ENCODE results near the gene PTPRG.

The PTPRG gene

DNA sequence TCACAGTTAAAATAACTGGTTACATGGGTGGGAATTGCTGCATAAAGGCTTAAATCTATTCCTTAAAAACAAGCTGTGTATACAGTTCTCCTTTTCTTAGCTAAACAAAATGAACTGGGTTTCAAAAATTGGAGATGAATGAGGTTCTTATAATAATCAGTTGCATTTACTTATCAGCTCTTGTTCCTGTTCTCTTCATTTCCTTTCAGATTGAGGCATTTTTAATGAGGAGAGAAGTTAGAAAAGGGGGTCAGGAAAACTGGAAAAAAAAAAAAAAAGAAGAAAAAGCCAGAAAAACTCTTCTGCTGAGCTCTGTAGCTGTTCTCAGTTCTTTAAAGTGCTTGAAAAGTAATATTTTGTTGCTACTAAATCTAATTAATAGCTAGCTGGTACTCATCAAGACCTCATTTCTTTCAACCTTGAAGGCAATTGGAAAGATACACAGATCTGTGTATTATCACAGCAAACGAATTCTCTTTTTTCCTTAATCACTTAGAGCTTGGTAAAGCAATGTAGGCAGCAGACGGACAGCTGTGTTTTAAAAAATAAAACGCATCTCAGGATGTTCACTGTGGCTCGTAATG, 32.2 kb downstream of the PTPRG start:
- DNase-seq, result no peak

DNA sequence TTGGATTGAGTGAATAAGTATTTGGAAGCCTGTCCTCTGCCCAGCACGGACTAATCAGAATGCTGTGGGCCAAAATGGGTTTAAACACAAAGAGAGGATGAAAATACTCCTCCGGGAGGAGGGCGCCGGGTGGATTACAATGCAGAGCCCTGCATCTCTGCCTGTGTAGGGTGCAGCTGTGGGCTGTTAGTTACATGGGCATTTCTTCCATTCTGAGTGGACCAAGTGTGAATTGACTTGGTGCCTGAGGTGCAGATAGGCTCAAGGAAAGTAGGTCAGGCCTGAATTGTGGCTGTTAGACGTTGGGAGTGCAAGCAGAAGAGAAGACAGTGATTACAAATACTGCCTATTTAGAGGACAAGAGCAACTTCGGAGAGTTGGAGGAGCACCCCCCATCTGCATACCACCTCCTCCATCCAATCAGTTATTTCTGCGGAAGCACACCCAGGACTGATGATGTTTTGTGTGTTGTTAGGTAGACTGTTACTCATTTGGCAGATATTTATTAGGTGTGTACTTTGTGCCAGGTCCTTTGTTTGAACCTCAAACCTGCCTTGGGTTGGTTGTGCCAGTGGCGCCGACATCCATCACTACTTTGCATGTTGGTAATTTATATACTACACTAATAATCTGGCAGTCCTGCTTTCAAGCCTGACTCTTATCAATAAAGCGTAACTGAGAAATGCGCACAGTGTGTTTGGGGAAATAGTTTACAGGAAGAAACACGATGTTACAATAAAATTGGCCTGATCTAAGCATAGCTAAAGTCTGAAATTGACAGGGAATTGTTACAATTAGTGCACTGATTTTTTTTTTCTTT, 33.0 kb downstream of the PTPRG start:
- no peak for DNase-seq

DNA sequence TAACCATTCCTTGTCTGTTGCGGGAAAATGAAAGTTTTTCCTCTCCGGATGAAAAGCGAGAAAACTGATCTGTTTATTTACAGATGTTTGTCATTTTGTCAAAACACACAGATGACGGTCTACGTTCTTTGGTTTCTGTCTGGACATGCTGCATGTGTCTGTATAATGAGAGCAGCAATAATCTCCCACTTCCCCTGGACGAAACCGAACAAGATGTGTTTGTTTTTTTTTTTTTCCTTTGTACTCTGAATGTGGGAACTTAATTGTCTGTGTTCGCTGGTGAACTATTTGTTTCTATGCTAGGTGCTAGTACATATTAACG, 33.6 kb downstream of the PTPRG start:
- DNase-seq, result no peak

DNA sequence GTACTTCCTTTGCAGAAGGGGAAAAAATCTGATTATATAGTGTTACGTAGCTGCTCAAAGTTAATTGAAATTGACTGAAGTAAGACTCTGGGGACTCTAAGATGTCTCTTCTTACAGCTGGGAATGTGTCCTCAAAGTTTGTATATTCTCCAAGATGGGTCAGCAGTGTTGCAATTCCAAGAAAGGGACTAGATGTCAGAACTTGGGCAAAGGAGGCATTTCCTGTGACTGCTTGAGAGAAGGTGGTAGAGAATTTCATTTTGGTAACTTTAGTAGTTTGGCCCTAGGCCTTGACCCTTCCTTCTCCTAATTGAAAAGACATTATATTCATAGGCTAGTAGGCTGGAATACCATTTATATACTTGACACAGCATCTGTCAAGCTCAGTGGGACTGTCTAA, 33.9 kb downstream of the PTPRG start:
- DNase-seq, result no peak

DNA sequence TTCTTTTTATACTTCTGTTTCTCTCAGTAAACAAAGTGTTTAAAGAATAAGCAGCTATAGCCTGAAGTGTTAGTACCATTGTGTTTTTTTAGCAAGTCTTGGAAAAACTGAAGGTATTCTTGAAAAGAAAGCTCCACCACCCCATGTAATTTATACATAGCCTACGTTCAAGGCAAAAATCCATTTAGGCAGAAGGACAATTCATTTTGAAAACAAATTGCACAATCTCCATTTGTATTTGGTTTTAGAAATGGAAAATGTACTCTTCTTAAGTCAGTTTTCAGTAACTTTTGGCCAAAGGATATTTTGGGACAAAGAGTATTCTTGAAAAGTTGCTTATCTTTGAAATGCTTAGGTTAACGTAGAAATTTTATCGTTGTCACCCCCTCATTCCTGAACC, 34.5 kb downstream of the PTPRG start:
- DNase-seq, result no peak

DNA sequence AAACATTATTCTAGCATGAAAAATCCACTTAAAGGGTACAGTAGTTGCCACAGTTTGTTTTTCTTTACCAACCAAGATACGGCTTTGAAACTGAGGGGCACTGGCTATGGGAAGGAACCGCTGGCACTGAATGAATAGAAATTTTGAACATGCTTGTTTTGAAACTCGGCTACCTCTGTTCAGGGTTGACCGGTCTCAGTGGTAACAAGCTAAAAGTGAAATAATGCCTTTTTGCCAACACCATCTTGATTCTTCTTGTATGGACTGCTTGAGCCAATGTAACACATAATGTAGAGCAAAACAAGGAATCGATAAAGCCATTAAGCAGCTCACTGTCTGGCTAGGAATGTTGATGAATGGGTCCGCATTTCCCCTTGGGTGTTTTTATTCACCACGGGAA, 36.5 kb downstream of the PTPRG start:
- DNase-seq, result no peak

DNA sequence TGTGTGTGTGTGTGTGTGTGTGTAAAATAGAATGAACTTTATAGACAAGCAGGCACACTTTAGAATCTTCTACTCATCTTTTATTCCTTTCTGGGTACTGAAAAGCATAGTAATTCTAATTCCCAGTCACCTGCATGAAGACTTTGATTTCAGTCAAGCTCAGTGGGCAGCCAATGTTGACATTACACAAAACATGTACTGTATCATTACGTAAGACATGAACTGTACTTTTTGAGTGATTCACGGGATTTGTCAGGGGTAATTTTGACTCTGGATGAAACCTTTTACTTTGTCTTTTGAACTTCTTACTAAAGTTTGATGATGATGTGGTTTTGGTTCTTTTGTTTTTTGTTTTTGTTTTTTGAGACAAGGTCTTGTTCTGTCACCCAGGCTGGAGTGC, 38.8 kb downstream of the PTPRG start:
- no peak for DNase-seq

DNA sequence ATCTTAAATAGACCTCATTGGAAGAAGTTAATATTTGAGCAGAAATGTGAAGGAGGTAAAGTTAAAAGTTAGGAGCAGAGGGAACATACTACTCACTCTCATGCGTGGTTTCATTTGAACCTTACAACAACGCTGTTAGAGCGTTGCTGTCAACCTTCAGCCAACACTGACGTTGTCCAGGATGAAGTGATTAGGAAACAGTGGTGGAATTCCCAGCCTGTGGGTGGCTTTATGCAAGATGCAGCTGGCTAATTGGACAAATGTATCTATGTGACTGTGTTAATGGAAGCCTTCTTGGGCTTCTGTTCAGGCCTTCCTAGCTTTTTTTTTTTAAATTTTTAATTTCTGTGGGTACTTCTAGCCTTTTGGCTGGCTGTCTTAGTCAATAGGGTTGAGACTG, 40.5 kb downstream of the PTPRG start:
- no peak for DNase-seq

DNA sequence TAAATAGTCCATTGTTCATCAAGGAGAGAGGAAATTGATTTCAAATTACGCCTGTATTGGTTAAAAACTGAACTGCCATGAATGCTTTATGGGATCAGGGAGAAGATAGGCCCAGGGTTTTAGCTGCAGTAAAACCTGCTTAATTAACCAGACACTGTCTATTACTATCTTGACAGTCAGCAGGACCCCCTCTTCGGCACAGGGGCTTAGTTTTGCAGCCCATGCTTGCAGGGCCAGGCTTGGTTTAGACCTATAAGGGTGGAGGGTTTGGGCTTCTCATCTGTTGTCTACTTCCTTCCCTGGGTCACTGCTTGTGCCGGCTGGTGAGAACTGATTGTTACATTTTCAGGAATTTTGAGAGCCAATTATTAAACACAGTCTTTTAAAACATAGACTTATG, 41.1 kb downstream of the PTPRG start:
- DNase-seq, result no peak

DNA sequence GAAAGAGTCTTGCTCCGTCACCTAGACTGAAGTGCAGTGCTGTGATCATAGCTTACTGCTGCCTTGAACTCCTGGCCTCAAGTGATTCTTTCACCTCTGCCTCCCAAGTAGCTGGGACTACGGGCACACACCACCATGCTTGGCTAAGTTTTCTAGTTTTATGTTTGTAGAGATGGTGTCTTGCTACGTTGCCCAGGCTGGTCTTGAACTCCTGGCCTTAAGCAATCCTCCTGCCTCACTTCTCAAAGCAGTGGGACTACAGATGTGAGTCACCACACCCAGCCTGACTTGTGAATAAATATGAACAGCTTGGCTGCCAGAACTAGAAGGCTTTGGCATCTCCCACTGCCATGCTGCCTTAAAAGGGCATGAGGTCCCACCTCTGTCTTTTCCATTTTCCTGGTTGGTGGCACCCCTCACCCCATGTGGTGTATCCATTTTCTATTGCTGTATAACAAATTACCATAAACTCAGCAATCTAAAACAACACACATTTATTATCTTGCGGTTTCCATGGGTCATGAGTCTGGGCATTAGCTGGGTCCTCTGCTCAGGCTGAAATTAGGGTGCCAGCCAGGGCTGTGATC, 44.3 kb downstream of the PTPRG start:
- no peak for DNase-seq

DNA sequence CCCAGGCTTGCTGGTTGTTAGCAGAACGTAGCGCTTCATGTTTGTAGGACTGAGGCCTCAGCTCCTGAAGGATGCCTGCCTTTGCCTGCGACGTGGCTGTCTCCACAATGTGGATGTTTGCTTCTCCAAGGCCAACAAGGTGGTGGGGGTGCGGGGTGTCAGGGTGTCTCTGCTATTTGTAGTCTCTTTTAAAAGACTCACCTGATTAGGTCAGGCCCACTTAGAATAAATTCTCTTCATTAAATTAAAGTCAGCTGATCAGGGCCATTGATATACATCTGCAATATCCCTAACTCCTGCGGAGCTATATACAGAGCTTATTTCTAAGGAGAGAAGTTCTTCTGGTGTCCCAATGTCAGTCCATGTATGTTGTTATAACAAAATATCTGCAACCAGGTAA, 44.8 kb downstream of the PTPRG start:
- no peak for DNase-seq

DNA sequence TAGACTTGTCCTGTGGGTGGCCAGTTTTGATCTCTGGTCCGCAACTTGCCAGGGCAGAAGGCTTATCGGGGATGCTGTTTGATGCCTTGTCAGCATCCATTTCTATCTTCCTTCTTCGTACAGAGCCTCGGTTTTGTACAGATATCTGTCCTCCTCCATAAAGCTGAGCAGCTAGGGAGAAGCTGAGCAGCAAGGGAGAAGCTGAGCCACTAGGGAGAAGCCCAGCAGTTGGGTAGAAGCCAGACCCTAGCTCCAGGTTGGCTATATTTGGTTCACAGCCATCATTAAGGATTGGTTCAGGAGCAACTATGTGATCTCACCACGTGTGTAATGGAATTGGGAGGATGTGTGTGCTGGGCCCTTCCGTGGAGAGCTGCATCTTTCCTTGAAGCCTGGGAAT, 46.7 kb downstream of the PTPRG start:
- DNase-seq, result no peak

DNA sequence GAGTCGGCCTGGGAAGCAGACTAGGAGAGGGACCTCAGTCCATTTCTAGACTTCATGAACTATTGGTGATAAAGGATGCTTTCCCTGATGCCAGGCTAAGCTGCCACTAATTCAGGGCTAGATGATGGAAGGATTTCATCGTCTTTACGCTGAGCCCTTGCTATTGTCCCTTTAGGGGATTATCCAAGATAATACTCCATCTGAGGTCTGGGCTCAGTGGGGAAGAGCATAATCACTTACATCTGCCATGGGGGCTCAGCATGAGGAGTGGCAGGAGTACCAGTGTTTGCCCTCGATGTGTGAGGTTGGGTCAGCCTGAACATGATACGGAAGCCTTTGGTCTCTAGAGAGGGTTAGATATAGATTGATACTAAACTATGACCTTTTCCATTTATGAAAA, 47.3 kb downstream of the PTPRG start:
- no peak for DNase-seq

DNA sequence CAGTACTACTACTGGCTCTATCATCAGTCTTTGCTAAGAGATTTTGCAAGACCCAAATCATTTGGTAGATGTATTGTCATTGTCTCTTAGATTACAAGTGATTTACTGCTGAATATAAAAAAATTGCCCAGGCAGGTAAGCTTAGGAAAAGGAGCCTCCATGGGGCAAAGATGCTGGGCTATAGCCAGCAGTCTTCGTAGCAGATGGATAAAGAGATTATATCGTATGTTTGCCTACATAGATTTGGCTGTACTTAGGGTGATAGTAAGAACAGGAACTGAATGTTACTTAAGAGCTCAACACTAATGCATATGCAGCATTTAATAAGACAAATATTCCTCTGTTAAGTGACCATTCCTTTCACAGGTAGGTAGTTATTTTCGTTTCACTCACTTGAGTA, 48.9 kb downstream of the PTPRG start:
- DNase-seq, result no peak

DNA sequence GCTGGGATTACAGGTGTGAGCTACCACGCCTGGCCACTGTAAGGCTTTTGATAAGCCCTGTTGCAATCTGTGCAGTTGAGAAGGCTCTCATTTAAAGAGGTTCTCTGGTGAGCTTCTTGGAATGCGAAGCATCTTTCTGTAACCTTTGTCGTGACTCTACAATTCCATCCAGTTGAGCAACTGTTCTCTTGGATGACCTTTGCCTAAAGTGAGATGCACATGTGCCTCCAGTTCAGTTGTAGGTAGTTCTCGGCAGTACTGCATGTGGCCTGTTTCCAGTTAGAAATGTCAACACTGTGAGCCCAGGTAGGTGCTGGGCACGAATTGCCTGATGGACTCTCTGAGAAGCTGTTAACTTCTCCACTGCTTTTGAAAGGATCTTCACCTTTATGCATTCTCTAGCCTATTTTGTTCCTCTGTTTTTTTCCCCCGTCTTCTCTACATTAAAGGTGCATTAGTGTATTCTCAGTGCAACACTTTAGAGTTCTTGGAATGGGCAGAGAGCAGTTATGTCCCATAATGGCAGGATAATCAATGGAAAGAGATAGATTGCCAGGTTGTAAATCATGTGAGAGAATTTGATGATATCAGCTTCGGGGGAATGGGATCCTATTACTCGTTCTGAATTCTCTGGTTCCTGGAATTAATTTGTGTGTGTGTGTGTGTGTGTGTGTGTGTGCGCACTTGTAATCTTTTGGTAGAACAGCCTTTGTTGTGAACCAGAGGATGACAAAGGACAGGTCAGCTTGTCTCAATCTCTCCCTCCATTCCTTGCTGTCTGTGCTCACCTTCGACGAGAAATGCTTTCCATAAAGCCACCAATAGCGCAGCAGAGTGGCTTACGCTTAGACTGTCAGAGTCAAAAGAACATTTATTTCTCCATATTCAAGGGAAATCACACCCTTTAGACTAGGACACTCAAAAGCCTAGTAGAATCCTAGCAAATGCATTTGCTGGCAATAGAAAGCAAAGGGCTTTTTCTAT, 51.1 kb downstream of the PTPRG start:
- no peak for DNase-seq

DNA sequence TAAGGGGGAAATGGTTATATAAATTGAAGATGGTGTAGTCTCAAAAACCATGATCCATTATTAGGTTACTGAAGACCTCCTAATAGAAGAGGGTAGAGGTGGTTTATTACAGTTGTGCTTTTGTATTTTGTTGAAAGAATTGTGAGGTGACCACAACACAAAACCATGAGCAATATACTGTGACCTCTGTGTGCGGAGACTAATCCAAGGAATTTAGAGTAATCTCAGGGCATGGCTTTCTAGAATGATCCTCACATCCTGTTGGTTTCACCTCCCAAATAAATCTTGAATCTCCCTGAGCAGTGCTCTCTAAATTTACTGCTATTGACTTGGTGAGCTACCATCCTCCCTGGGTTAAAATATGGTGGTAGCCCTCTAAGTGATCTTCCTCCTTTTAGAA, 52.3 kb downstream of the PTPRG start:
- DNase-seq, result no peak

DNA sequence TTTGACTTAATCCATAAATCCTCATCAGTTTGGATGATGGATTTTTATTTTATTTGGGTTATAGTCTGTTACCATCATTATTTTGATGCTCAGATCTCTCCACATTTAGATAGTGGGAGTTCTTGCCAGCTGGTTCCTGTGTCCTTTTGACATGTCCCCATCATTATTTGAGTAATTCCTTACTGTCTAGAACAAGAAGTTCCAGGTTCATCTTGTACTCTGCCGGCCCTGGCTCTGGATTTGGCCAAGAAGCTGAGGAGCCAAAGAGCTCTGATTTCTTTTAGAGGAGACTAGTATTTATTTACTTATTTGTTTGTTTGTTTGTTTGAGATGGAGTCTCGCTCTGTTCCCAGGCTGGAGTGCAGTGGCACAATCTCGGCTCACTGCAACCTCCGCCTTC, 54.3 kb downstream of the PTPRG start:
- no peak for DNase-seq

DNA sequence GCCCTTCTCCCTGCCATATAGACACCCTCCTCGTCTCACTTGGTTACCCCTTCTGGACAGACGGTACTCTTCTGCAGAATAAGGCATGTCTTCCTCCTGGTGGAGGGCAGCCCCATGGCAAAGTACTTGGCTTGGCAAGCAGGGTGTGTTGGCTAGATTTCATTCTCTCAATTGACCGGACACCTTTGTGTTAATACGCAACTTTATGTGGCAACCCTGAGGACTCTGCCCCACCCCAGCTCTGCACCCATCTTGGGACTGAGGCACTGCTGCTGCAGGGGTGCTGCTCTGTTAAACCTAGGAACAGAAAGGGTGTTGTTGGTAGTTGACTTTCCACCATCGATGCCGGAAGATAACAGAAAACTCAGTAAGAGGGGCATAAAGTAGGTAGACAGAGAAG, 55.2 kb downstream of the PTPRG start:
- no peak for DNase-seq

DNA sequence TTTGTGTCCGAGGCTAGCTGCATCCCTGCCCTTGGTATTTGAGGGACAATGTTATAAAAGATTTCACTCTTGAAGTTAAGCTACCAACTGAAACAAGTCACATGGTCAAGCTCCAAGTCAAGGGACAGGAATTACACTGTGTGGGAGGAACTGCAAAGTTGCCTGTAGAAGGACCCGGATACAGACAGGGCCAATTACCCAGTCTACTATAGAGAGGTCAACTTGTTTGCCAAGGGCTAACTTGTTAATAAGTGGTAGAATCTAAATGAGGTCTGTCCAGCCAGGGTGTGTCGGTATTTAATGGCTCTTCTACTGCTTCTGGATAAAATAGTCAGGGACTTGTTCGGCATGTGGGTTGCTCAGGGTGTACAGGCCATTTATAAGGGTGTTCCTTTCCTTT, 55.7 kb downstream of the PTPRG start:
- no peak for DNase-seq

DNA sequence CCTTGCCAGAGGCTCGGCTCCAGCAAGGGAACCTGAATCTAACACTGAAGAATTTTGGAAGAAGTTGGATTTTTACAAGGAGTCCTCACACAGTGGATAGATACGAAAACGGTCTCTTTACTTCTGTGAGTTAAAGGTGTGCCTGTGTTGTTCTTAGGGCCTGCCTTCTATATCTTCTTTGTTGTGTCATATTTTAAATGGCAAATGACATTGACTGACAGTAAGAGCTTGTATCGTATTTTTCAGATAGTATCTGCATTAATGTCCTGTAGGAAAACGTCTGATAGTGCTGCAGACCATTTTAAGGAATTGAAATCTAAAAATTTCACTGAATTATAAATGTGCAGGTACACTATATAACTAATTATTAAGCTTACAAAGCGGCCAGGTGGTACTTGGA, 56.3 kb downstream of the PTPRG start:
- DNase-seq, result no peak

DNA sequence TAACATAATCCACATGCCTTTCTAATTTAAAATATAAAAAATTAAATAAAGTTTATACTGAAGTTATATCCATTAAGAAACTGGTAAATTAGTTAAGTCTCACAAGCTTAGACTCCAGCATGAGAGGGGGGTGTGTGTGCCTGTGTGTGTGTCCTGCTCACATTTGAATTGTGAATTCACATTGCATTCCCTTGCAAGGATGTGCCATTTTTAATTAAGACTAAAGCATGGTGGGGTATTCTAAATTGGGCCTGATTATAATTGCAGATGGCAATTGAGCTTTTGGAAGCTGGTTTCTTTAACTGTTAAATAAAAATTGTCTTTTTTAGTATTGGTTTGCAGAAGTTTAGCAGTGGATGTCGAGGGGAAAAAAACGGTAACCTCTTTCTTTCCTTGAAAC, 56.9 kb downstream of the PTPRG start:
- no peak for DNase-seq

DNA sequence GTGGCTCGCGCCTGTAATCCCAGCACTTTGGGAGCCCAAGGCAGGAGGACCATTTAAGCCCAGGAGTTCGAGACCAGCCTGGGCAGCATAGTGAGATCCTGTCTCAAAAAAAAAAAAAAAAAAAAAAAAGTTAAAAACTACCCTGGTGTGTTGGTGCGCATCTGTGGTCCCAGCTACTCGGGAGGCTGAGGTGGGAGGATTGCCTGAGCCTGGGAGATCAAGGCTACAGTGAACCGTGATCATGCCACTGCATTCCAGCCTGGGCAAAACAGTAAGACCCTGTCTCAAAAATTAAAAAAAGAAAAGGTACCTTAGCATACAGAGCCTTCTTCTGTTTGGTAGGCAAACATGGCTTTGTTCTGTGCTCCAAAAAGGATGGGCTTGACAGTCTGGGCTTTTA, 57.5 kb downstream of the PTPRG start:
- DNase-seq, result no peak

DNA sequence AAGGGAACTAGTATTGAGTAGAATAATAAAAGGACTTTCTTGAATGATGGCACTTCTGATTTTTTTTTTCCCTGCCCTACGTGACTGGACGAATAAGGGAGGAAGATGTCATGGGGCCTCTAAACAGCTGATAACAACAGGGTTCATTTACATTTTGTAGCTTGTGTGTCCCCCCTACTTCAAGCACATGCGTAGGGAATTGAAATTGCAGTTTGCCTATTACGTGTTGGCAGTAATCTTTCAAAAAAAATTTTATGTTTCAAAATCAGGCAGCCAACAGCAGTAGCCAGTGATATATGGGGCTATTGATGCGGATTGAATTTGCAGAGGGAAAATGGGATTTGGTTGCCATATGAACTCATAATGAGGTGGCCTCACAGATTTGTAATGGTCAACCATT, 58.7 kb downstream of the PTPRG start:
- no peak for DNase-seq

DNA sequence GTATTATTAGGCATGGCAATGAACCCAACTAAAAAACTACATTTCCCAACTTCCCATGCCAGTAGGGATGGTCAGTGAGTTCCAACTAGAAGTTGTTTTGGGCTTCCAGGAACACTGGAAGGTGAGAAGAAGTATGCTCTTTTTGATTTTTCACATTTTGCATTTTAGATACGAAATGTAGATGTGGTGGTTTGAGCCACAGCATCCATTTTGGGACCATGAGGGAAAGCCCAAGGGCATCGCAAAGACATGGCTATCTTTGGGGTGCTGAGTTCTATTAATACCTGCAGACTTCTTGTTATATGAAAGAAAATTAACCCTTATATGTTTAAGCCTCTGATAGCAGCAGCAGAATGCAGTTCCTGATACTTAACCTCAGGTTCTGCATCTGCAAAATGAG, 62.9 kb downstream of the PTPRG start:
- DNase-seq, result no peak
